HG03575 (cell line): ENCODE measurements around the gene NDUFAF3.

Experiments
- ATAC-seq: cut with Tn5 transposase; IDR thresholded peaks from one replicate; pipeline ENCODE4 v1.9.1; 2021; ENCODE audit not compliant: unreplicated experiment, insufficient number of reproducible peaks, low FRiP score; ENCODE audit errors: extremely low read depth

NDUFAF3 gene

DNA sequence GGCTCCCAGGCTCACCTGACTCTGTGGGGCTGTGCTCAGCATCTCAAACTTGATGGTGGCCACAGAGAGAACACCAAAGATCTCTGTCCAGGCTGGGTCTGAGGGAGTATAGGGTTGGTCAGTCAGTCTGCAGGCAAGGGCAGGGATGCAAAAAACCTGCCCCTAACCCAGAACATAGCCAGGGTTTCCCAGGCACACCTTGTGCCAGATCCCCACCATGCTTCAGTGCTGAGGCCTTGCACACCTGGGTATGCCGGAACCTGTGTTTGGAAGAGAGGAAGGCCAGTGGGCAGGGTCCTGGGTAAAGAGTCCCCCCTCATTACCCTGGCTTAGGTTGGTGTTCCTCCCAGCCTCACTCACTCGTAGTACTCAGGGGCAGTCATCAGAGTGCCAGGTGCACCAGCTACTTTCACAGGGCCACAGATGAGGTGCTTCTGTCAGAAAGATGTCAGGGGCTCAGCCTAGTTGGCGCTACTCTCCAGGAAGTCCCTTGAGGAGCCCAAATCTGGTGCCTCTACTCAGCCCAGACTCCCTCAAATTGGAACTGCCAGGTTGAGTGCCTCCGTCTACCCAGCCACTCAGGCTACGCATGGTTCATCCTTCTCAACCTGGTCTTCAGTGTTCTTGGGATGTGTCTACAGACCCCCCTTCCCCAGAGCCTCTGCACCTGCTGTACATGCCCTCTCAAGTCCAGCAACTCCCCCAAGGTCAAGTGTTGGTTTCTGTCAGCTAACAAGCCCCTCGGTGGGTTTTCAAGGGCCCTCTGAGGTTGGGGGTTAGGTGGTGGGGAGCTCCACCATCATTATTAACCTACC lies 5.3 kb upstream of the NDUFAF3 start:
- no peak for ATAC-seq

DNA sequence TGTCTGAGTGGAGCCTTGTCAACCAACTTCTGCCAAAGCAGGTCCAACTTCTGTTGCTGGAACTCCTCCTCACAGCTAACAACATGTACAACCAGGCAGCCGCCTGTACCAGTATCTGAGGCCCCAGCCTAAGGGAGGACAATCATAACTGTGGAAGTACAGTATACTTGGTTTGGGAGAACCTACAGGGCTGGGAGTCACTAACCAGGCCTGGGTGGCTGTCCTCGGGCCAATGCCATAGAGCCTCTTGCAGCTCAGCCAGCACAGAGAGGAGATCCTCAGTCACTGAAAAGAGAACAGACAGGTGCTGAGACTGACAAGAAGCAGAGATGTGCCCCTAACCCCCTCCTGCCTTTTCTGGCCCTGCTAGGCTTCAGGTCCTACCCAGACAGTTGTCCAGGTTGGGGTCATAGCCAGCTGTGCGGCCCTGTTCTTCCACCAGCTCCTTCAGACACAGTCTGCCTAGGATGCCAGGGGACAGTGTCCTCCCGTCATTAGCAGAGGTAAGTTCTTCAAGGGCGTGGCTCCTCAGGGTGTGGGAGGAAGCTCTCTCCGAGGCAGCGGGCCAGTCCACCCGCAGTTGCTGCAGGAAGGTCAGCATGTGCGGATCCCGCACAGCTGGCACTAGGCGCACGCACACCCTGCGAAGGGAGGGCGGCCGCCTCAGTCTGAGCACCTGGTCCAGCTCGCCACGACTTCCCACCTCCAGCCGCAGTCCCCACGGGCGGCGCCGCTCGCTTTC lies 4.5 kb upstream of the NDUFAF3 start:
- no peak for ATAC-seq

DNA sequence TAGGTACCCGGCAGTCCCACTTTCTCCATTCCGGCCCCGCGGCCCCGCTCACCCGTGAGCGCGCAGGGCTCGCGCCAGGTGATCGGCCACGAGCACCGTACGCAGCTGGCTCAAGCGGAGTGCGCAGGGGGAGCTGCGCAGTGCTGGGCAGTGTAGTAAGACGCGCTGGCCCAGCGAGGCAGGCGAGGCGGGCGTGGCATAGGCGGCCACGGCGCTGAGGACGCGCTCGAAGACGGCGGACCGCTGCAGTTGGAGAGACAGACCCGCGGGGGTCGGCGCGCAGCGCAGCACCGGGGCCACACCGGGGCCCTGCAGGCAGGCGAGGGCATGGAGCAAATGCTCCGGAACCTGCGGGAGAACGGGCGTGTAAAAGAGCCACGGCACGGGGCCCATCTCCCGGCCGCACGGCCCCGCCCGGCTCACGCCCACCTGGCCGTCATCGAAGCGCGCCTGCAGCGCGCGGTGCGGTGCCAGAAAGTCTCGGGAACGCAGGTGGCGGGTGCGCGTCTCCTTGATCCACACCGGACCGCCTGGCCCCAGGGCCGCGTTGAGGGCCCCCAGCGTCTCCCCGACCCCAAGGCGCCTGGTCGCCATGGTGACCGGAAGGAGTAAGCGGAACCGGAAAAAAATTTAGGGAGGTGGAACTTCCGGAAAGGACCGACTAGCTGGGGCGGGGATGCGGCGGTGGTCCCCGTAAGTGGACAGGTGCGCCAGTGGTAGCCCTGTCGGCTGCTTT lies 3.8 kb upstream of the NDUFAF3 start, which contains the start of gene DALRD3:
DALRD3 (minus strand) TSS at position 610 of the 736 bp plus-strand sequence; CDS start at position 594, 16 bp downstream.
- ATAC-seq: no peak

DNA sequence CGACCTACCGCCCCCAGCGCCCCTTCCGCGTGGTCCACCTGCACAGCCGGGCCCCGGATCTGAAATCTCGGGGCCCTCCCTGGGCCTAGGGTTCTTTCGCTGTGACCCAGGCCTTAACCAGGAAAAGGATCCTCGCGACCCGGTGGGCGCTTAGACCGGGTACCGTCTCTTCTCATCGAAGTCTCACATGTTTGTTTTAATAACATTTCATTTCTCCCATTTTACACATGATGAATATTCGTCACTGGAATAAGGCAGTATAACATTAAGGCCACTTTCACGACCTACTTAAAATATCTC lies 3.3 kb upstream of the NDUFAF3 start:
- no peak for ATAC-seq

DNA sequence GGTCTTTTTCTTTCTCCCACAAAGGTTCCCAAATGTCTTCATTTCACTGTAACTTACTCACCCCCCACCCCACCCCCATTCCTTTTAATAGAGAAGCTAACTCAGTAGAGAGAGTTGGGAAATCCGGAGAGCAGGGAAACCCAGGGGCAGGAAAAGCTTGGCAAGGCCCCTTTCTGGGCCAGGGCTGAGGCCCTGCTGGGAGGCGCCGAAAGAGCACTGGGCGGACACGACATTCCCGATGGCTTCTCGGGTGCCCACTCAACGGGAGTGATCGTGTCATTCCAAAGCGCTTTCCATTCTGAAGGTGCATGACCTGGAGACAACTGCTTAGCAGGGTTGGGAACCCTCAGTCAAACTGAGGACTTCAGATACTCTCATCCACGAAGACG lies 2.0 kb upstream of the NDUFAF3 start:
- no peak for ATAC-seq

DNA sequence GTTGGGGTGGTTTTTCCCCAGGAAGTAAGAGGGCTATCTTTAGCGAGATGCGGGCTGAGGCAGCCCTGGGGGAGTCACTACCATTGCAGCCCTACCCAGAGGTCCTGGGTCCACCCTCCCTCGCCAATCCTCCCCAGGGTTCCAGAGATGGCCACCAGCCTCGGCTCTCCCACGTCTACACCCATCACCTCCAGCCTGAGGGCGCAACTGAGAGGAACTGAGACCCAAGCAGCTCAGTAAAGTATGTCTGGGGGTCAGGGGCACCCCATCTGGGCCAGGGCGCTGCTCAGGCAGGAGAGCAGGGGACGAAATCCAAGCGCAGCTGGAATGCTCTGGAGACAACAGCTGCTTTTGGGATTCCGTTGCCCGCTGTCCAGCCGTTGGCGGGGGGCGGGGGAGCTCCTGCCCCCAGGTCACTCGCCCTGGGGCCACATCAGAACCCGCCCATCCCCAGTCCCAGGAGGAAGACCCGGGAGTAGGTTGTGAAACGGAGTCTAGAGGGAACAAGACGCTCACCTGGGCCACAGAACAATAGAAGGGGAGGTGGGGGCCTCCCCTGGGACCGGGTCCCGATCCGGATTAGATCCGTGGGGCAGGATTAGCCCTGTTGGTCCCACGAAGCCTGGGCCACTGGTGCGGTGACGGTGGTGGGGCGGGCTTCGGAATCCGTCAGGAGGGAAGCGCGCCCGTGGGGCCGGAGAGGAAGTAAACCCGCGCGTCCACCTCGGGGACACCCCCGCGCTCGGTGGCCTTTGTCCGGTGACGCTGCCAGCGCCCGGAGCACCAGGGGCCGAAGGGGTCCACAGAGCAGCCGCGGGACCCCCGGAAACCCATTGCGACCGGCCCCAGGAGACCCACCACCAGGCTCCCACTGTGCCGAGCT lies 1.4 kb upstream of the NDUFAF3 start:
- ATAC-seq: no peak

DNA sequence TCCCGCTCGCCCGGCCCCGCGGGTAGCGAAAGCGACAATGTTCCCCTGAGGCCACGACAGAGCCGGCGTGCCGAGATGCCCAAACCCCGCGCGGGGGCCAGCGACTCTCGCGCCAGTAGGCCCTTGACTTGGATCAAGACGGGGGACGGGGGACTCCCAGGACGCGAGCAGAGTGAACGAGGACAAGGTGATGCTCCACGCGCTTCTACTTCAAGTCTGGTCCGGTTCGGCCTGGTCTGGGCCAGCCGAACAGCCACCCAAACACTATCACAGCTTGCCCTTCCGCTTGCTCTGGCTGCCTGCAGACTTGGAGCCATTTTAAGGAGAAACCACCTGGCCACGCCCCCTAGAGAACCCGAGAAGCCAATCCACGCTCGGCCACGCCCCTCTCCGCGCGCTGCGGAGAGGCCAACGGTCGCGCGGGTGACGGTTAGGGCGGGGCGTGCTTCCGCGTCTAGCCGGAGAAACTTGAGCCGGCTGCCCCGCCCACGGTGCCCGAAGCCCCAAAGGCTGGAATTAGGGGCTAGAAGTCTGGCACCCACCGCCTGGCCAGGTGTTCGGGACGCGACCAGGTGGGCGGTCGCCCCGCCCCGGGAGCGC lies 608 bp upstream of the NDUFAF3 start:
- peak; percentile 22 for ATAC-seq

DNA sequence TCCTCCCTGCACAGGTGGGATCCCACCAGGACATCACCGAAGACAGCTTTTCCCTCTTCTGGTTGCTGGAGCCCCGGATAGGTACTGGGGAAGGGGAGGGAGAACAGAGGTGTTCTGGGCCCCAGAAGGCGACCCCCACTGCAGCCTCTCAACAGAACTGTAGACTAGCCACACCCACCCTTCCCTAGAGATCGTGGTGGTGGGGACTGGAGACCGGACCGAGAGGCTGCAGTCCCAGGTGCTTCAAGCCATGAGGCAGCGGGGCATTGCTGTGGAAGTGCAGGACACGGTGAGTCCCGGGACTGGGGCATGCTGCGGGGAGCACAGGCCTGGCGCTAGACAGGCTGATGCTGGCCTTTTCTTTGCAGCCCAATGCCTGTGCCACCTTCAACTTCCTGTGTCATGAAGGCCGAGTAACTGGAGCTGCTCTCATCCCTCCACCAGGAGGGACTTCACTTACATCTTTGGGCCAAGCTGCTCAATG lies 809 bp downstream of the NDUFAF3 start:
- no peak for ATAC-seq

DNA sequence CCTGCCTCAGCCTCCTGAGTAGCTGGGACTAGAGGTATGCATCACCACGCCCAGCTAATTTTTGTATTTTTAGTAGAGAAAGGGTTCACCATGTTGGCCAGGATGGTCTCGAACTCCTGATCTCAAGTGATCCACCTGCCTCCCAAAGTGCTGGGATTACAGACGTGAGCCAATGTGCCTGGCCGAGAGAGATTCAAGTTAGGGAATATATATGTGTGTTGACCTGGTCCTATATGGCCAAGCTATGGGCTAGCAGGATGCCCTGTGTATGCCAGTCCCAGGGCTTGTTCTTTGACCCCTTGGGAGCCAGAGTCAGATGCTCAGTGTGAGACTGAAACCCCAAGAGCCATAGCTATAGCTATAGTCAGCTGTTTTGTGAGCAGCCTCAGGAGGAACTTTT lies 1.9 kb downstream of the NDUFAF3 start:
- ATAC-seq: no peak

DNA sequence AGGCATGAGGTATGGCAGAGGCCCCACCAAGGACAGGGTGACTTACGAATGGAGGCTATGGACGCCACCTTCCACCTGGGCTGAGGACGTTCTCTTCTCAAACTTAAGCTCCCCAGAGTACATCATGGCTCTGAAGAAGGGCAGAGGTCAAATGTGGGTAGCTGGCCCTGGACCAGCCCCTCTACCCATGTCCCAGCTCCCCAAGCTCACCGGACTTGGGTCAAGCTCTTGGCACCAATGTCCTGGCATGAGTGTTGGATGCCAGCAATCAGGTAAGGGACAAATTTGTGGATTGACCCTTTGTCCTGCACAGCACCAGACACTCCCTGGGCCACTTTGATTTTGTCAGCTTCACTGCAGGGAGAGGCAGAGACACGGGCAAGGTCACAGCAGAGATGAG lies 2.5 kb downstream of the NDUFAF3 start:
- no peak for ATAC-seq

DNA sequence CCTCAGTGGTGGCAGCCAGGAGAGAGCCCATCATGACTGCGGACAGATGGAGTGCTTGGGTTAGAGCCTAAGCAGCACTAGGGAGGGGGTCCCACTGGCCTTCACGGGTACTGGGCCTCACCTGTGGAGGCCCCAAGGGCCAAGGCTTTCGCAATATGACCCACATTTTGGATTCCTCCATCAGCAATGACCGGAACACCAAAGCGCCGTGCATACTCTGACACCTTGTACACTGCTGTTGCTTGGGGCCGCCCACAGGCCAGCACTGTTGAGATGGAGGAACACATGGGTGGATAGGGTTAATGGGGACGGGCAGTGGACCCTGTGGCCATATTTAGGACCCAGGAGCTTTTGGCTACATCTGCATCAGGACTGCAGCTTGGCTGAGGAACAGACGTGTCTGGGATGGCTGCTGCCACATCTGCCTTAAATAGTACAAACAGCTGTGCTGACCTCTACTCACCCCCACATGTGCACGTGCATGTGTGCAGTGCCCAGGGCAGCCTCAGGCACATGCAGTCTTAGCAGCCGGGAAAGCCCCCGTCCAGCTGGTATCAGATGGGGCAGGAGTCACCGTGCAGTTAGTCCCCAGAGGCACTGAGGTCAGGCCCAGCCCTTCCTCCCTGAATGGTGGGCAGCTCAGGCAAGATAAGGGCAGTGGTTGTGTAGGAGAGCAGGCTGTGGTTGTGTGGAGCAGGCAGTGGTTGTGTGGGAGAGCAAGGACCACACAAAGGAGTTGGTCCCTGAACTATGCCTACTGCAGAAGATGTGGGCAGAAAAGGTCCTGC lies 3.3 kb downstream of the NDUFAF3 start:
- no peak for ATAC-seq

DNA sequence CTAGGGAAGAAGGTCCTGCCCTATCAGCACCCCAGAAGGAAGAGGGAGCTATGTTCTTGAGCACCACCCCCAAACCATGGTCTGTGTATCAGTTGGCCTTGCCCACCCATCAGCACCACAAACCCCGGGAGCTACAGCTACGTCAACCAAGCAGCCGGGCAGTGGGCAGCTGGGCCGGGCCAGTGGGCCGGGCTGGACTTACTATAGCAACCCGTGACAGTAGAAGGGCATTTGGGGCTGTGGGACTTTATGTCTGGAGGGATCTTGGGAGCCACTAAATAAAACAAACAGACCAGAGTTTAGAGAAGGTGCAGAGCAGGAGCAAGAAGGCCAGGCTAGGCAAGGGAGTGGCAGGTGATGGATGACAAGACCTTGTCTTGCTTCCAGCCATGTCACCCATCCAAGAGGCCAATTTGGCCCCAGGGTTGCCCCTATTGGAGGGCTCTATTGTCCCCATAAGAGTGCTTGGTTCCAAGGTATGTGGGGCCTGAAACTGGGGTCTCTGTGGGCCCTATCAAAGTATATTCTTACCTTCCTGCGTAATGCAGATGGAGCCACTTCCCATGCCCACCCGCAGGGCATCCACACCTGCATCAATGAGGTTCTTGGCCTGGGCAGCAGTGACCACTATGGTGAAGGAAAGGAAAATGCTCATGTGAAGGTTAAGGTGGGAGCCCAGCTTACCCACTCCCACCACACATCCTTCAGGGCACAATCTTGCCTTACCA lies 4.0 kb downstream of the NDUFAF3 start:
- no peak for ATAC-seq

DNA sequence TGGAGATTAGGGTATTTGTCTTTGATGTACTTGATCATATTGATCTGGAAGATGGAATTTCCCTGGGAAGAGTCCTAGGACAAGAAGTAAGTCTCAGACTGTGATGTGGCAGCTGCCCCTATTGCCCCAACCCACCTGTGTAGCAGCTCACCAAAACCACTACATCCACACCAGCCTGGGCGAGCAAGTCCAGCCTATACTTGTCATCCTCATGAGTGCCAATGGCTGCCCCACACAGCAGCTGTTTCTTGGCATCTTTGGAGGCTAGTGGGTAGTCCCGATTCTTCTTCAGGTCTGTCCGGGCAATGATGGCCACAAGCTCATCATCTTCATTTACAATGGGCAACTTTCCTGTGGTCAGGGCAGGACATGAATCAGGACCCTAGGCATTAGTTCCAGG lies 4.6 kb downstream of the NDUFAF3 start:
- no peak for ATAC-seq

DNA sequence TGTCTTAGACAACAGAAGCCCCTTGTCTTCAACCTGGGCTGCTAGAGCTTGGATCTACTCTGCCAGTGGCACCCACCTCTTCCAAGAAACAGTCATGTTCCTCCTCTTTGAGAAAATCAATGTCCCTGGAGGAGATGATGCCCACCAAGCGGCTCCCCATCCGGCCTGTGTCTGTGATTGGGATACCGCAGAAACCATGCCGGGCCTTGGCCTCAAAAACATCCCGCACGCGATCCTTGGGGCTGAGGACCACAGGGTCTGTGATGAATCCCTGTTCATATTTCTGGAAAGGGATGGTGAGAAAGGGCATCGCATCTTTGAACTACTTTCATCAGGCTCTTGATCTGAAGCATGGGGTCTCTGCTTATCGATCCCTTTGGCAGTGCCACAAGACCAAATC lies 5.7 kb downstream of the NDUFAF3 start:
- ATAC-seq: no peak

DNA sequence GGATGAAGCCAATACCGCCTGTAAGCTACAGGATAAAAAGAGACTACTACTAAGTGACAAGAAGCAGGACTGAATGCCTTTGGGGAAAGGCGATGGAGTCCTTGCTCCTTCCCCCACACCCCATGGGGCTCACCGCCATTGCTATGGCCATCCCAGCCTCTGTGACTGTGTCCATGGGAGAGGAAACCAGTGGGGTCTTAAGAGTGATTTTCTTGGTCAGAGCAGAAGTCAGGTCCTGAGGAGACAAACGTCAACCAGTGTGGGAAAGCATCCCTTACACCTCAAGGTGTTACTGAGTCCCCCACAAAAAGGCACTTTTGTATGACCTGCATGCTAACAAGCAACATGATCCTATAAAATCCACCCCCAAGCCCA lies 6.4 kb downstream of the NDUFAF3 start:
- ATAC-seq: no peak

DNA sequence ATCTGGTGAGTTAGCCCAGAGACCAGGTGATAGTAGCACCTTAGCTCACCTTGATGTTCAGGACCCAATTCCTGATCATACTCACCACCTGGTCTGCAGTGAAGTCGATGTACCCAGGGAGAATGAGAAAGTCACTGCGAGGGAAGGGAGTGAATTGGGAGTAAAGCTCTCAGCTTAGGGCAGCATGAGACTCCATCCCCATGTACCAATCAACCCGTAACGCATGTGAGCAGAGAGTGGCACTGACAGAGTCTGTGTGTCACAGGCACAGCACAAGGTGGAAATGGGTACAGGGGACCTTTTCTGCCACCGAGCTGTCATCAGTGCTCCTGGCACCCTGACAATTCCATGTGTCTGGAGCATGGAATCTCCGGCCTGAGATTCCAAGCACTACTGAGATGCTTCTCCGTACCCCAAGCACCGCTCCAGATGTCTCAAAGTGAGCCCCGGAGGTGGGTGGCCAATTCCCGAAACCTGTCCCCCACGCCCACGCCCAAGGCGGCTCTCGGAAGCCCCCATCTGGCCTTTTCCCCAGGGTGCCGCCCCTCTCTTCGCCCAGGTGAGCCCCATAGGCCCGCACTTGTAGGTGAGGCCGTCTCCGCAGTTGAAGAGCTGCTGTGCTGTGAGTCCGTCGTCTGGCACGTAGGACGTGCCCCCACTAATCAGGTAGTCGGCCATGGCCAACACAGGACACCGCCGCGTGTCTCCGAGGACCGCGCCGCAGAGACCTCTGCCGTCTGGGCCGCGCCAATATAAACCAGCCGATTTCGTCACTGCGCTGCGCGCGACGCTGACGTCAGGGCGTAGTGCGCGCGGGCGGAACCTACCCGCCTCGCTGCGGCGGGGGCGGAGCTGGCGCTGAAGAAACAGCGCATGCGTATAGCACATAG lies 7.0 kb downstream of the NDUFAF3 start, which contains the start of gene IMPDH2:
IMPDH2 (minus strand) TSS at position 726 of the 890 bp plus-strand sequence; CDS start at position 678, 48 bp downstream.
- no peak for ATAC-seq
